HepG2 (cell line): ENCODE measurements around the gene FGGY. TPM values are rescaled to one million over a fixed set of nuclear protein-coding genes. Genes with fewer than 3 reads are reported as not detected.
A peak's percentile ranks its signal among the peaks of the same experiment; 100 is the strongest.

Experiments
- AHR ChIP-seq: IDR thresholded peaks from 2 replicates; pipeline ENCODE4 v1.6.1; 2018; ENCODE audit warnings: missing genetic modification reagents, missing compliant biosample characterization
- CHD2 ChIP-seq: IDR thresholded peaks from 2 replicates; pipeline ENCODE4 v1.6.1; 2011; ENCODE audit warnings: low read depth, low read length, improper control_type of control experiment
- CREB3 ChIP-seq: sonication (generic); formaldehyde crosslinking; IDR thresholded peaks from 2 replicates; pipeline ENCODE4 v1.5.0; 2020; ENCODE audit warnings: missing genetic modification reagents
- ELF4 ChIP-seq: sonication (generic); formaldehyde crosslinking; IDR thresholded peaks from 2 replicates; pipeline ENCODE4 v1.5.0; 2020; ENCODE audit warnings: missing genetic modification reagents, mild to moderate bottlenecking, moderate library complexity, borderline replicate concordance
- ELK4 ChIP-seq: sonication (generic); formaldehyde crosslinking; IDR thresholded peaks from 2 replicates; pipeline ENCODE4 v1.9.0; 2021; ENCODE audit warnings: missing genetic modification reagents, borderline replicate concordance
- EP300 ChIP-seq, 3 experiments: sonication (generic) in 1 of 3; formaldehyde crosslinking in 1 of 3; IDR thresholded peaks; 2 replicates each; pipeline versions ENCODE4 v1.5.1 to v1.6.1; 2011 to 2020; ENCODE audit warnings: low read depth in 2 of 3, low read length in 2 of 3, borderline replicate concordance in 1 of 3, improper control_type of control experiment in 1 of 3, mild to moderate bottlenecking in 1 of 3, missing genetic modification reagents in 1 of 3, moderate library complexity in 1 of 3
- KLF11 ChIP-seq: IDR thresholded peaks from 2 replicates; pipeline ENCODE4 v1.6.1; 2016; ENCODE audit warnings: missing compliant biosample characterization
- MTA3 ChIP-seq: sonication (generic); formaldehyde crosslinking; IDR thresholded peaks from 2 replicates; pipeline ENCODE4 v1.4.0; 2020; ENCODE audit warnings: missing genetic modification reagents
- MYPOP ChIP-seq: sonication (generic); formaldehyde crosslinking; IDR thresholded peaks from 2 replicates; pipeline ENCODE4 v1.8.1; 2023; ENCODE audit warnings: mild to moderate bottlenecking, moderate library complexity, missing genetic modification reagents
- NFRKB ChIP-seq: fragments of 450-650 bp; IDR thresholded peaks from 2 replicates; pipeline ENCODE4 v1.6.1; 2017
- SMC3 ChIP-seq: IDR thresholded peaks from 2 replicates; pipeline ENCODE4 v1.6.1; 2011; ENCODE audit warnings: low read length, improper control_type of control experiment
- SRSF4 ChIP-seq: fragments of 200-400 bp; formaldehyde crosslinking; IDR thresholded peaks from one replicate; pipeline ENCODE4 v1.6.1; 2018; ENCODE audit warnings: mild to moderate bottlenecking, low read depth, low read length, moderate library complexity; ENCODE audit not compliant: poor library complexity, severe bottlenecking
- TCF12 ChIP-seq, 2 experiments: fragments of 450-650 bp in 1 of 2; sonication (generic) in 1 of 2; formaldehyde crosslinking in 1 of 2; IDR thresholded peaks; 2 replicates each; pipeline versions ENCODE4 v1.6.1 to v1.8.0; 2017 to 2022; ENCODE audit warnings: antibody characterized with exemption in 1 of 2, mild to moderate bottlenecking in 1 of 2, missing genetic modification reagents in 1 of 2, moderate library complexity in 1 of 2
- TEAD2 ChIP-seq: sonication (generic); formaldehyde crosslinking; IDR thresholded peaks from 2 replicates; pipeline ENCODE4 v1.9.0; 2021; ENCODE audit warnings: missing genetic modification reagents
- TMF1 ChIP-seq: sonication (generic); formaldehyde crosslinking; IDR thresholded peaks from 2 replicates; pipeline ENCODE4 v1.8.1; 2022; ENCODE audit warnings: low read depth, missing genetic modification reagents
- ZFP90 ChIP-seq: sonication (generic); formaldehyde crosslinking; IDR thresholded peaks from 2 replicates; pipeline ENCODE4 v1.8.0; 2022; ENCODE audit warnings: missing genetic modification reagents, mild to moderate bottlenecking, inconsistent platforms, borderline replicate concordance
- ZNF12 ChIP-seq: sonication (generic); formaldehyde crosslinking; IDR thresholded peaks from 2 replicates; pipeline ENCODE4 v1.5.0; 2020; ENCODE audit warnings: missing genetic modification reagents
- ZNF136 ChIP-seq: sonication (generic); formaldehyde crosslinking; IDR thresholded peaks from 2 replicates; pipeline ENCODE4 v1.8.1; 2022; ENCODE audit warnings: low read depth, mild to moderate bottlenecking, moderate library complexity, missing genetic modification reagents
- ZNF143 ChIP-seq: sonication (generic); formaldehyde crosslinking; IDR thresholded peaks from 2 replicates; pipeline ENCODE4 v1.4.0; 2020; ENCODE audit warnings: missing genetic modification reagents
- ZNF329 ChIP-seq: sonication (generic); formaldehyde crosslinking; IDR thresholded peaks from 2 replicates; pipeline ENCODE4 v1.9.0; 2021; ENCODE audit warnings: low read depth, mild to moderate bottlenecking, missing genetic modification reagents
- ZNF432 ChIP-seq: sonication (generic); formaldehyde crosslinking; IDR thresholded peaks from 2 replicates; pipeline ENCODE4 v1.5.0; 2020; ENCODE audit warnings: missing genetic modification reagents, mild to moderate bottlenecking, borderline replicate concordance
- ZNF468 ChIP-seq: sonication (generic); formaldehyde crosslinking; IDR thresholded peaks from 2 replicates; pipeline ENCODE4 v1.8.0; 2022; ENCODE audit warnings: mild to moderate bottlenecking, moderate library complexity, missing genetic modification reagents
- ZNF552 ChIP-seq: sonication (generic); formaldehyde crosslinking; IDR thresholded peaks from 2 replicates; pipeline ENCODE4 v1.9.0; 2022; ENCODE audit warnings: missing genetic modification reagents, mild to moderate bottlenecking, borderline replicate concordance
- ZNF569 ChIP-seq: sonication (generic); formaldehyde crosslinking; IDR thresholded peaks from 2 replicates; pipeline ENCODE4 v1.5.0; 2020; ENCODE audit warnings: mild to moderate bottlenecking, missing genetic modification reagents, moderate library complexity, borderline replicate concordance
- polyA plus RNA-seq, 8 experiments: library from polyadenylated mRNA; depleted of rRNA in 3 of 8; stranded (reverse) in 7 of 8; unstranded in 1 of 8; fragments of >200 nt; fragmentation: Illumina TruSeq in 4 of 8; extraction: Trizol in 4 of 8; gene quantifications; 2 replicates each; pipeline versions ENCODE4 v1.2.1 to v1.2.3, GENCODE V29; 2011 to 2016; ENCODE audit warnings: low read depth in 4 of 8, missing spikeins in 1 of 8, mixed read lengths in 1 of 8; ENCODE audit not compliant: insufficient read depth in 1 of 8
- total RNA-seq, 5 experiments: library from RNA; depleted of rRNA; stranded (reverse); fragments of >200 nt; fragmentation: Illumina TruSeq; extraction: Trizol; gene quantifications; 2 replicates each; pipeline ENCODE4 v1.2.3, GENCODE V29; 2016; ENCODE audit warnings: low read depth in 1 of 5
- TF ChIP-seq, protein P1 (sequence below): IDR thresholded peaks from 2 replicates; pipeline ENCODE4 v1.6.1; 2016
- TF ChIP-seq, protein P2 (sequence below): sonication (generic); formaldehyde crosslinking; IDR thresholded peaks from 2 replicates; pipeline ENCODE4 v1.4.0; 2020; ENCODE audit warnings: missing genetic modification reagents, mild to moderate bottlenecking, borderline replicate concordance

The FGGY gene
- total and polyA plus RNA-seq, 2 of the 13 experiments (the other 11 are each of a cell fraction or from before 2014, with no cell fraction given): 15.7 to 27.5 TPM

DNA sequence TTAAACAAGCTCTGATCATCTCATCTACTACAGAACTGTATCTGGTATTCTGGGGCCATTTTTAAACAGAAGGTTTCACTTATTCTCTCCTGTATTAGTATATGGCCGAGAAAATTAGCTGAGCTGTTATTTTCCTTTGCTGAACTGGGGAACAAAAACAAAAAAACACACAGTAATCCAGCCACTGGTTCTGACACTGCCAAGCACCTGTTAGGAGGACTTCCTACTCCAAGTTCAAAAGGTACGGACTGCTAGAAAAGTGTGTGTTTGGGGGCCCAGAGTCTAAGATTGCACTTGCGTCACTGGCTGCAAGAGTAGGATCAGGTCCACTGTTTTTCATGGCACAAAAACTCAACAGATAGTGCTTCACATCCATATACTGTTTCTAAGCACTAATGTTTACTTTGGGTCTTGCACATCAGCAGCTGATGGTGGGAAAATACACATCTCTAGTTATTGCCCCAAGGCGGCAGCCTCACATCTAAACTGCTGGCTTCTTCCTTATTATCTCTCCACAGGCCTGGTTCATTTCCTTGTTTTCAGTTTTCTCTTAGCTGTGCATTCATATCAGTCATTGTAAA is 226.1 kb downstream of the FGGY start (continued):
- TF ChIP-seq ZNF143 (CRISPR knock-in tag): no peak
- TF ChIP-seq ZFP90 (CRISPR knock-in tag): no peak
- TF ChIP-seq CREB3 (CRISPR knock-in tag): no peak
- peak; percentile 16 to 82; a peak in 2 of 4 replicates for TF ChIP-seq EP300 (IDR thresholded peaks at IDR 0.05; ENCODE audit: low read depth in 2 of 2, low read length in 2 of 2)
- TF ChIP-seq EP300 (CRISPR knock-in tag; IDR thresholded peaks at IDR 0.05; ENCODE audit: borderline replicate concordance): no peak
- no peak for TF ChIP-seq TCF12 (IDR thresholded peaks at IDR 0.05)
- 0 out of 2 replicates have a peak, but pooled peaks have one; percentile 39 for TF ChIP-seq TCF12 (CRISPR knock-in tag; IDR thresholded peaks at IDR 0.05)
- TF ChIP-seq TMF1 (CRISPR knock-in tag): no peak
- TF ChIP-seq ZNF136 (CRISPR knock-in tag): no peak
- no peak for TF ChIP-seq AHR (CRISPR knock-in tag)
- TF ChIP-seq ZNF468: no peak
- TF ChIP-seq, protein P1, sequence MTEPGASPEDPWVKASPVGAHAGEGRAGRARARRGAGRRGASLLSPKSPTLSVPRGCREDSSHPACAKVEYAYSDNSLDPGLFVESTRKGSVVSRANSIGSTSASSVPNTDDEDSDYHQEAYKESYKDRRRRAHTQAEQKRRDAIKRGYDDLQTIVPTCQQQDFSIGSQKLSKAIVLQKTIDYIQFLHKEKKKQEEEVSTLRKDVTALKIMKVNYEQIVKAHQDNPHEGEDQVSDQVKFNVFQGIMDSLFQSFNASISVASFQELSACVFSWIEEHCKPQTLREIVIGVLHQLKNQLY: no peak
- no peak for TF ChIP-seq MTA3 (CRISPR knock-in tag)
- no peak for TF ChIP-seq ZNF569 (CRISPR knock-in tag)
- TF ChIP-seq, protein P2, sequence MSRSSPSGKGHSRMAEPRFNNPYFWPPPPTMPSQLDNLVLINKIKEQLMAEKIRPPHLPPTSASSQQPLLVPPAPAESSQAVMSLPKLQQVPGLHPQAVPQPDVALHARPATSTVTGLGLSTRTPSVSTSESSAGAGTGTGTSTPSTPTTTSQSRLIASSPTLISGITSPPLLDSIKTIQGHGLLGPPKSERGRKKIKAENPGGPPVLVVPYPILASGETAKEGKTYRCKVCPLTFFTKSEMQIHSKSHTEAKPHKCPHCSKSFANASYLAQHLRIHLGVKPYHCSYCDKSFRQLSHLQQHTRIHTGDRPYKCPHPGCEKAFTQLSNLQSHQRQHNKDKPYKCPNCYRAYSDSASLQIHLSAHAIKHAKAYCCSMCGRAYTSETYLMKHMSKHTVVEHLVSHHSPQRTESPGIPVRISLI (CRISPR knock-in tag): peak; percentile 30; the same call in 1 of the 2 replicates
- TF ChIP-seq ELK4 (CRISPR knock-in tag): no peak
- TF ChIP-seq ZNF432 (CRISPR knock-in tag): no peak
- TF ChIP-seq ZNF552 (CRISPR knock-in tag): no peak
- TF ChIP-seq SMC3: peak; percentile 44
- TF ChIP-seq ZNF12 (CRISPR knock-in tag): peak; percentile 82; the same call in 1 of the 2 replicates
- TF ChIP-seq ZNF329 (CRISPR knock-in tag): no peak
- no peak for TF ChIP-seq ELF4 (CRISPR knock-in tag)
- no peak for TF ChIP-seq SRSF4
- TF ChIP-seq KLF11: no peak; the same call in 1 of the 2 replicates
- no peak for TF ChIP-seq TEAD2 (CRISPR knock-in tag)
- TF ChIP-seq CHD2: no peak
- no peak for TF ChIP-seq NFRKB
- no peak for TF ChIP-seq MYPOP (CRISPR knock-in tag)
